GM12865 (cell line): ENCODE results near the gene ZNF189.

ENCODE experiments used
- DNase-seq: peaks from one replicate; pipeline ENCODE4 v3.0.0; 2010; ENCODE audit warnings: low read depth
- H3K4me3 ChIP-seq: 2 replicates; pipeline ENCODE4 v1.5.1; 2011; ENCODE audit warnings: mild to moderate bottlenecking, low read depth, low read length, control low read depth
- CTCF ChIP-seq: IDR thresholded peaks from 2 replicates; pipeline ENCODE4 v1.5.1; 2011; ENCODE audit warnings: low read length, control low read depth, low read depth, inconsistent platforms; ENCODE audit not compliant: insufficient read depth; ENCODE audit errors: missing control alignments

The ZNF189 gene

GRCh38 chr9:101438523-101438922 lies 39.9 kb downstream of the ZNF189 start:
- no peak for DNase-seq
- H3K4me3 ChIP-seq = no peak overlapping the region
- TF ChIP-seq CTCF = no peak

DNA sequence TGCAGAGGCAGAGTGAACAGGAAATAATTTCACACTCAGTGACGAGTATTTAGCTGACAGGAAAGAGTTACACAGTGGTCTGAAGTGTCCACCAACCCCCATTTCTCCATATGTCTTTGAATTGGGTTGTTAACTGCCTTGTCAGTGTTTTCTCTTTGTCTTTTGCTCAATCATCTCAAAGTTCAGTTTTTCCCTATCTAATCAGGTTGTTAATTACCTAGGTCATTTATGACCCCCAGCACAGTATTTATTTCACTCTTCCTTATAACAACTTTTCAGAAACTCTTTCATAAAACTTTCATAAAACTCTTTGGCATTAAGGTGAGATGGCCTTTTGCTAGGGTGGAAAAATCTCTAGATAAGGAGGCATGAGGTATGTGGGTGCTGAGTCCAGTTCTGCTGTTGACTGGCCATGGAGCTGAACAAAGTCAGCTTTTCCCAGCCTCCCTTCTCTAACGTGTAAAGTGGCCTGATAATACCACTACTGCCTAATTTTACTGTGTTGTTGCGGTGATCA lies 42.1 kb downstream of the ZNF189 start:
- no peak for DNase-seq
- H3K4me3 ChIP-seq = no peak overlapping the region
- no peak for TF ChIP-seq CTCF

GRCh38 chr9:101442318-101442717 lies 43.7 kb downstream of the ZNF189 start:
- no peak overlapping the region for H3K4me3 ChIP-seq
- TF ChIP-seq CTCF = no peak
- DNase-seq = no peak

GRCh38 chr9:101442736-101443135 lies 44.1 kb downstream of the ZNF189 start:
- no peak overlapping the region for H3K4me3 ChIP-seq
- DNase-seq = no peak
- no peak for TF ChIP-seq CTCF

- H3K4me3 ChIP-seq = no peak overlapping the region
- DNase-seq = no peak
Measured at GRCh38 chr9:101443364-101443771, 44.7 kb downstream of the ZNF189 start.

DNA sequence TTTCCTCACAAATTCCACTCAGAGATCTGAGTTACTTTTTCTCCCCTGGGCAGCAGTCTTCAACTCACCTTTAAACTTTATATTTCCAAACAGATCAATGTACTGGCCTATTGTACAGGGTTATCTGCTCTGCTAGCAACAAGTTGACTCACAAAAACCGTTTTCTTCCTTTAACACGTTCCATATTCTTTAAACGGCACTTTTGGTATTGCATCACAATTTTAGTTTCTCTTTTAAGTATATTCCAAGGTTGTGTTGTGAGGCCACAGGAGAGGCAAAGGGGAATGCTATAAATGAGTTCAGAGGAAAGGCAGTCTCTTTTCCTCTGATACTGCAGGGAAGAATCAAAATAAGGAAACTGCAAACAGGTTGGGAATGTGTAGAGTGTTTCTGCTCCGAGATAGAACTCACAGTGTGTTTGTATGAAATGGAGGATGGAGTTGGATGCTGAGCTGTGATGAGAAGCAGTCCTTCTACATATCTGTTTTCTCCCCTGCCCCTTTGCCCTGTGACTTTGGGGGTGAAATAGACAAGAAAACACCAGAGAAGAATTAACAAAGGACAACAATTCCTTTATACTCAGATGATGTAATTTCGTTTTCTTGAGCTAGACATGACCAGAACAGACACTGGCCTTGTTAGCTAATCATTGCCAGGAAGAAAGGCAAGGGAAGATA lies 46.8 kb downstream of the ZNF189 start:
- DNase-seq = no peak
- H3K4me3 ChIP-seq = no peak overlapping the region
- TF ChIP-seq CTCF = no peak

More at GRCh38 chr9:101443364-101443771, 44.7 kb downstream of the ZNF189 start:
- TF ChIP-seq CTCF = no peak

- TF ChIP-seq CTCF = no peak
- H3K4me3 ChIP-seq = no peak overlapping the region
- no peak for DNase-seq
Measured at GRCh38 chr9:101446732-101447131, 48.1 kb downstream of the ZNF189 start.
